Amniotic stem cell (primary cell): ENCODE results near the gene MVP.
"Not testable (repeated sequence)": the region's sequence is repeated elsewhere in the genome, so short reads cannot be mapped to it uniquely, and the experiment has no call there.

ENCODE experiments used
- DNase-seq: peaks from one replicate; lab custom pipeline; 2025; lab: John Stamatoyannopoulos, UW

Gene MVP

DNA sequence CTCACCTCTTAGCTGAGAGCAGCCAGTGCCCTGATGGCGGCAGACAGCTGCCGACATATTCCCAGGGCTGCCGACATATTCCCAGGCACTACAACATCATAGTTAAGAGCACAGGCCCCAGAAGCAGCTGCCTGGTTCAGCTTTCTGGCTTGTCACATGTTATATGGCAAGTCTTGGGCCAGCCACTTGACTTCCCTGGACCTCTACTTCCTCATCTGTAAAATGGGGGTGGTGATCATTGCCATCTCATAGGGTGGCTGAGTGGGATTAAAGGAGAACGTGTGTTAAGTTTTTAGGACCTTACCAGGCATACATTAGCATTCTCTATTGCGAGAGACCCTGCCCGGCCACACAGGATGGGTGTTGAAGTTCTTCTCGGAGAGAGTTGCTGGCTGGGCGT is 23.7 kb downstream of the MVP start:
- DNase-seq = no peak

DNA sequence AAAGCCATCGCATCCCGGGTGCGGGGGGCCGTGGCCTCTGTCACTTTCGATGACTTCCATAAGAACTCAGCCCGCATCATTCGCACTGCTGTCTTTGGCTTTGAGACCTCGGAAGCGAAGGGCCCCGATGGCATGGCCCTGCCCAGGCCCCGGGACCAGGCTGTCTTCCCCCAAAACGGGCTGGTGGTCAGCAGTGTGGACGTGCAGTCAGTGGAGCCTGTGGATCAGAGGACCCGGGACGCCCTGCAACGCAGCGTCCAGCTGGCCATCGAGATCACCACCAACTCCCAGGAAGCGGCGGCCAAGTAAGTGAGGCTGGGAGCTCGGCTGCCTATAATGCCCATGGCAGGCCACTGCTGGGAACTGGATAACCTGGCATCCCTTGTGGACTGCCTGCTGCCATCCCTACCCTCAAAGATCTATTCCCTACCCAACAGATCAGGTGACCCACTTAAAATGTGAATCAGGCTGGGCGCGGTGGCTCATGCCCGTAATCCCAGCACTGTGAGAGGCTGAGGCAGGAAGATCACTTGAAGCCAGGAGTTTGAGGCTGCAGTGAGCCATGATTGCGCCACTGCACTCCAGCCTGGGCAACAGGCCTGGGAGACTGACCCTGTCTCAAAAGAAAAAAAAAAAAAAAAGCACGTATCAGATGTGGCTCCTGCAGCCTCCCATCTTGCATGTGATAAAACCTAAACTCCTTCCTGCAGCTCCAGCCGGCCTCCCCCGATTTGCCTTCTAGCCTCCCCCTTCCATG is 24.5 kb downstream of the MVP start:
- DNase-seq = no peak

DNA sequence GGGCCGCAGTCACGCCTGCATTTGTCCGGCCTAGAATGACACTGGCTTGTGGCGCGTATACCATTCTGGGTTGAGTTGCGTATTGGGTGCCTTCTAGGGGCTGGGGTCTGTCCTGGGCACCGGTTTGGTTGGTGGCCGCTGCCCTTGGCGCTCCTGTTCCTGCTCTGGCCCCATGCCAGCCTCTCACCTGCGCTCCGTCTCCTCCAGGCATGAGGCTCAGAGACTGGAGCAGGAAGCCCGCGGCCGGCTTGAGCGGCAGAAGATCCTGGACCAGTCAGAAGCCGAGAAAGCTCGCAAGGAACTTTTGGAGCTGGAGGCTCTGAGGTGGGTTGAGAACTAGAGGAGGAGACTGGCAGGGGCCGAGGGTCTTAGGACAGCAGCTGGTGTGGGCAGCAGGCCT is 25.4 kb downstream of the MVP start:
- DNase-seq = no peak

DNA sequence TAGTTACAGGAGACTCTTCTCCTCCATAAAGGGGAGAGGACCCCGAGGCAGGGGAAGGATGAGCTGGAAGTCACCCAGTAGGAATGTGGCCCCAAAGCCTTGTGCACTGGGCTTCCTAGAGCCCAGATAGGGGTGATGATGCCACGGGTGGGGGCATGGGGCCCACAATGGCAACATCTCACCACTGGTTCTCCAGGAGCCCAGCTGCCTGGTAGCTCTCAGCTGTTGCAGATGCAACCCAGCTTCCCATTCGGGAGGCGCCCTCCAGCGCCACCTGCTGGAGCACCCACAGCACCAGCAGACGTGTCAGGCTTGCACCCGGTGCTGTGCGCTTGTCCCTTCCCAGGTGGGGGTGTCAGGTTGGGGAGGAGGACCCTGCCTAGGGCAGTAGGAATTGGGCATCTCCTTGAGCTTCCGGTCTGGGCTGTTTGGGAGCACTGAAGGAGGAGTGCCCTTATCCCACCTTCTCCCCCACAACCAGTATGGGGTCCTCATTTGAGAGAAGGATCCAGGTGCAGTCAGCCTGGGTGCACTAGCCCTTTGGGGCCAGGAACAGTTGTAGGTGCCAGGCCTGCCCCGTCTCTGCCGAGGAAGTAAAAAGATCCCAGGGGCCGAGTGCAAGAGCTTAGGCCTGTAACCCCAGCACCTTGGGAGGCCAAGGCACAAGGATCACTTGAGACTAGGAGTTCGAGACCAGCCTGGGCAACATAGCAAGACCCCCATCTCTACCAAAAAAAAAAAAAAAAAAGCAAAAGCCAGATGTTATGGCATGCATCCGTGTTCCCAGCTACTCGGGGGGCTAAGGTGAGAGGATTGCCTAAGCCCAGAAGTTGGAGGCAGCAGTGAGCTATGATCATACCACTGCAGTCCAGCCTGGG is 28.4 kb downstream of the MVP start:
- no peak for DNase-seq

DNA sequence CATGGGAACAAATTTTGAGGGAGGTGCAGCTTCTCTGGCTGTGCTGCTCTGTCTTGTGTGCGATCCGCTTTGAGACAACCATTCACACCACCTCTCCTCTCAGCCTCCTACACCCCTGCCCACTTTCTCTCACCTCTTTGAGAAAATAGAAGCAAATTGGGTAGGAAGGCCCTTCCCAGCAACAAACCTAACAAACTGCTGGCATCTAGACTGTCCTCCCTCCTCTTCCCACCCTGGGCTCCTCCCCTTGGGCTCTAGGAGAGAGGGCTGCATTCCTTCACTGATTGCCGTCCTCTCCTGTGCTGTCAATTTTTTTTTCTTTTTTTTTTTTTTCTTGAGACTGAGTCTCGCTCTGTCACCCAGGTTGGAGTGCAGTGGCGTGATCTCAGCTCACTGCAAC is 29.2 kb downstream of the MVP start:
- no peak for DNase-seq

DNA sequence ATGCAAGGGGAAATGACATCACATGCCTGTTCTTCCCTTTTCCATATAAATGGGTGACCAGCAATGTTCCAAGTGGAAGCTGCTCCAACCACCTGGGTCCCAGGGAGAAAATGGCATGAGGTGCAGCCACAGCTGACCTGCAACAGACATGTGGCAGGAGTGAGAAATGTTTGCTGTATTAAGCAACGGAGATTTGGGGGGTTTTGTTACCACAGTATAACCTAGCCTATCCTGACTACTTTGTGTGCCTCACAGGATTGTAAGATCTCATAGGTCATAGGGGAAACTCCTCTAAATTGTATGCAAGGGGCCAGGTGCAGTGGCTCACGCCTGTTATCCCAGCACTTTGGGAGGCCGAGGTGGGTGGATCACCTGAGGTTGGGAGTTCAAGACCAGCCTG is 30.7 kb downstream of the MVP start:
- no peak for DNase-seq

DNA sequence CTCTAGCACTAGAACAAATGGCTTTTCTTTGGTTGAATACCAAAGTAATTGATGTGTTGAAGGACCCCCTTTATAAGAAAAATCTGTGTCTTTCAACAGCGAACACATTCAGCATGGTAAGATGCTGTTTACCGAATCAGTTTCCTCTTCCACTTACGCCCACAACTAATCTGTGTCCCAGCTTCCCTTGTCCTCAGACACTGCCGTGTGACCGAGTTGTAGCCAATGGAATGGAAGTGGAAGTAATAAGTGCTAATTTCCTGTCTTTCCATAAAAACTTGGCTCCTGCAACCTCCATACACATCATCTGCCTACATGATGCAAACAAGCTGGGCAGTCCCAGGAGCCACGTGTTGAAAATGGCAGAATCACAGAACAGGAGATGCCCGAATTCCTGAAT is 32.4 kb downstream of the MVP start:
- no peak for DNase-seq

DNA sequence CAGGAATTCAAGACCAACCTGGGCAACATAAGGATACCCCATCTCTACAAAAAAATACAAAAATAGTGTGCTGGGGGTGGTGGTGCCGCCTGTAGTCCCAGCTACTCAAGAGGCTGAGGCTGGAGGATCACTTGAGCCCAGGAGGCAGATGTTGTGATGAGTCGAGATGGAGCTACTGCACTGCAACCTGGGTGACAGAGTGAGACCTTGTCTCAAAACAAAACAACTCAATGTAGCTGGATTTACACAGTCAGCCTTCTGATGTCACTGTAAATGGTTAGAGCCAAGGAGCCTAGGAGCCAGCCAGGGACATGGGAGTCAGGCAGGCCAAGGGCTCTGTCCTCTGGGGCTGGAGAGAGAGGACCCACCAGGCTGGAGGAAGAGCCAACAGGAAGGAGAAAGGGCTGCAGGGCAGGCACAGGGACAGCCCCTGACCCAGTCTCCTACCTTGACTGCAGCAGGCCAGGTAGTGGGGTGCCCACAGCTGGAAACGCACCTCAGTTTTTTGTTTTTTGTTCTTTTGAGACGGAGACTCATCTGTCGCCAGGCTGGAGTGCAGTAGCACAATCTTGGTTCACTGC is 34.3 kb downstream of the MVP start:
- no peak for DNase-seq

DNA sequence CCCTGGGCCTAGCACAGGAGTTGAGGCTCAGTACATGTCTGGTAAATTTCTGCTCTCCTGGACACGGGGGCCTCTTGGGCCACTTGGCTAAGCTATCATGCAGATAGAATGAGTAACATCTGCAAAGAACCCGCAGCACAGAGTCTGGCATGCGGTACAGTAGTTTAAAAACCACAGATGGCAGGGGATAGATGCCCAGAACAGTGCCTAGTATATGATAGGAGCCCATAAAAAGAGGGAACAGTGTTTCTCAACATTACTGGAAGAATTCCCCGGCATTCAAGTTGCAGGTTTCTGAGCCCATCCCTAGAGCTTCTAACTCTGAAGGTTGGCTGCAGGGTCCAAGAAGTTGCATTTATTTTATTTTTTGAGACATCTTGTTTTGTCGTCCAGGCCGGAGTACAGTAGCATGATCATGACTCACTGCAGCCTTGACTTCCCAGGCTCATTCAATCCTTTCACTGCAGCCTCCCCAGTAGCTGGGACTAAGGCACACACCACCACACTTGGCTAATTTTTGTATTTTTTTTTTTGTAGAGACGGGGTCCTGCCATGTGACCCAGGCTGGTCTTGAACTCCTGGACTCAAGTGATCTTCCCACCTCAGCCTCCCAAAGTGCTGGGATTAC is 37.0 kb downstream of the MVP start:
- no peak for DNase-seq

DNA sequence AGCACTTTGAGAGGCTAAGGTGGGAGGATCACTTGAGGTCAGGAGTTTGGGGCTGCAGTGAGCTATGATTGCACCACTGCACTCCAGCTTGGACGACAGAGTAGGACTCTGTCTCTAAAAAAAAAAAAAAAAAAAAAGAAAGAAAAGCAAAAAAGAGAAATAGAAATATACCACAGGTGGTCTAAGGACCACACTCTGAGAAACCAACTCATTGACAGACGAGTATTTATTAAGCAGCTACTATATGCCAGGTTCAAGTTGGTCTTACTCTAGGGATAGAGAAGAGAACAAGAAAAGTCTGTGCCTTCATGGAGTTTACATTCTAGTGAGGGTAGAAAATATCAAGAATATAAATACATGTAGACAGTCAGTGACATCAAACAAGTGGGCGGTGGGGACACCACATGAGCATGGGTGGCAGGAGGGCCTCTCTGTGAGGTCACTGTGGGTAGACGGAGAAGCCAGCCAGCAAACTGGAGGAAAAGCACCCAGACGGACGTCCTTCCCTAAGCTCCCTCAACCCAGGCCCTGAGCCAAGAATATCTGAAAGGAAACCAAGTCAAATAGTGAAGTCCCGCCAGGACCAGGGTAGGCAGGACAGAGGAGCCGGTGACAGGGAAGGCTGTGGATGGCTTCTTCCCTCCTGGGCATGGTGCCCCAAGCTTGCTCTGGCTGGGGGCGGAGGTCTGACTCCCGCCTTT is 38.0 kb downstream of the MVP start:
- DNase-seq = no peak

DNA sequence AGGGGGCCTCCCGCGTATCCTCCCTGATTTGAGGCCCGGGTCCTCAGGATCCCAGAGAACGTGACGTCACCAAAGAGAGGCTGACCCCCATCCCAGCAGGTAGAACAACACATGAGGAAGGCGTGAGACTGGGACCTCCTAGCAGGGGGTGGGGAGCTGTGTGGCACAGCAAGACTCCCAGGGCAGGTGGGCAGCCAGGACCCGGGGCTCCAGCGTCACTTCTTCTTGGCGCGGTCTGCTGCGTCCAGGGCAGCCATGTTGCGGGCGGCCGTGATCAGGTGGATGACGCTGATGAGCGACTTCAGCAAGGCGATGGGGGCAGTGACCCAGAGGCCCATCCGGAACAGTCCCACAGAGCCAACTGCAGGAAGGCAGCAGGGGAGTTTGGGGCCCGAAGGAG is 38.7 kb downstream of the MVP start:
- DNase-seq = no peak

DNA sequence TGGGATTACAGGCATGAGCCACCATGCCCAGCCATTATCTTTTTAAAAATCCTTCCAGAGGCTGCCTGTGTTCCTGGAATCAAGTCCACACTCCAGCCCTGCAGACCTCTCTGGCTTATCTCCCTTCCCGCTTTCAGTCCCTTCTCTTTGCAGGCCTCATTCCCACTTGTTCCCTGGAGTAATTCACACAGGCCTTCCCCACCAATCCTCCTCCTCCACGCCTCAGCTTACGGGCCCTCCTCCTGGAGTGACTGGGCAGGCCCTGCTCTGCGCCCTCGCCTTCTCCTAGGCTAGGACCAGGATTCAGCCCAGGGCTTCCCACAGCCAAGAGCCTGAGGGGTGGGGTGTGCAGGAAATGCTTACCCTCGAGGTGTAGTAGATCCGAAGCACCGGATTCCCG is 40.0 kb downstream of the MVP start:
- DNase-seq = no peak

DNA sequence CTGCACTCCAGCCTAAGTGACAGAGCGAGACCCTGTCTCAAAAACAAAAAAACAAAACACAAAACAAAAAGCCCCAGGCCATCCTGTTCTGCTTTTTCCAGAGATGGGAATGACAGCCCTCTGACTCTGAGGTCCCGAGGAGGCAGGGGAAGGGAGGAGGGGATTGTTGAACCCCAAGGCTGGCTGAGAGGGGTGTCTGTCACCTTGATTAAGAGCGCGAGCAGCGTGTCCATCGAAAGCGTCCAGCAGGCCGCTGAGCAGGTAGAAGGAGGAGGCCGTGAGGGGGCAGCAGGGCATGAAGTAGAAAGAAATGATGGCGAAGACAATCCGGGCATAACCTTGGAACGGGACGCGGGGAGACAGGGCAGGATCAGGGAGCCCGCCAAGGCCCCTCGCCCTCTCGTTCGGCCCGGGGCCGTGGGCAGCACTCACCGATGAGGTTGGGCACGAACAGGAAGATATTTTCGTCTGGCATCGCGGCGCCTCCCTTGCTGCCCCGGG is 42.2 kb downstream of the MVP start:
- peak; percentile 14 for DNase-seq

DNA sequence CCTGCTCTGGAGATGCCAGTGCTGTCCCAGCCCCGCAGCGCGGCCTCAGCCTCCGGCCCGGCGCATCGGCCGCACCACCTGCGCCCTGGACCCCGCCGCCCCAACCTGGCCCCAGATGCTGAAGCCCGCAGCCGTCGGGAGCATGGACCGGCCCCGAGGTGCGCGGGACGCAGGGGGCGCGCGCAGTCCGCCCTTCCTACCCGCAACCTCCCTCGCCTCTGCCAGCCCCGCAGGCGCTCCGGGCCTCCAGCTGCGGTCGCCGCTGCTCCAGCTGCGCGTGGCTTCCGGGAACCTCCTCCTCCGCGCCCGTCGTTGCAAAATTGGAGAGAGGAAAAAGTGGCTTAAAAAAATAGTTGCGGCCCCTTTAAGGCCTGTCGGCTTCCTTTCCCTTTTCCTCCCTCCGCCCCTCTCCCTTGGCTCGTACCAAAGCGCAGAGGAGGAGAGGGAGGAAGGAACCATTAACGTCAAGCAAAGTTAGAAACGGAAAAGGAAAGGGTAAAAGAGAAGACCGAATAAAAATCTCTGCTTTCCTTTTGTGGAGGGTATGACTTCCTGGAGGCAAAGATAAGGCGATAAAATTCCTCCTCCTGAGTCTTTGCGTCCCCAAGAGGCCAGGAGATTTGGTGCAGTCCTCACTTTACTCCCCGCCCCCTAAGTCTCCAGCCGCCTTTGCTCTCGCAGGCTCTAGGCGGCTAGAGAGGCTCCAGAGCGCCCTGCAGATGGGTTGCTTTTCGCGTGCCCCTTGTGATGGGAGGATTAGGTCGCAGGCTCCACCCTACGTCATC is 42.8 kb downstream of the MVP start, which contains the start of gene CDIPT:
TSS of gene CDIPT (minus strand) at position 343 of the 785 bp plus-strand sequence. CDS start 369 bp downstream, outside the sequence.
- DNase-seq = peak; percentile 91

DNA sequence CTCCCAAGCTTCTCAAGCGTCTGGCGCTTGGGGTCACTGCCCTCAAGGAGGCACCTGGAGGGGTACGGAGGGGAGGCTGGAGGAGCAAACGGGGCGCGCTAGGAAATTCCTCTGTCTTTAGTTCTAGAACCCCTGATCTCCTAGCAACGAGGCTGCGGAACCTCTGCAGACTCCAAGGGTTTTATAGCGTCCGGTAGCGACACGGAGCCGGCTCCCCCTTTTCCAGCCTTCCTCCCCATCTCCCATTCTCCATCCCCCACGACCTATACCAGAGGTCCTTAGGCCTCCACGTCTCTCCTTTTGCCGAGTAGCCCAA is 43.4 kb downstream of the MVP start:
- DNase-seq = no peak

DNA sequence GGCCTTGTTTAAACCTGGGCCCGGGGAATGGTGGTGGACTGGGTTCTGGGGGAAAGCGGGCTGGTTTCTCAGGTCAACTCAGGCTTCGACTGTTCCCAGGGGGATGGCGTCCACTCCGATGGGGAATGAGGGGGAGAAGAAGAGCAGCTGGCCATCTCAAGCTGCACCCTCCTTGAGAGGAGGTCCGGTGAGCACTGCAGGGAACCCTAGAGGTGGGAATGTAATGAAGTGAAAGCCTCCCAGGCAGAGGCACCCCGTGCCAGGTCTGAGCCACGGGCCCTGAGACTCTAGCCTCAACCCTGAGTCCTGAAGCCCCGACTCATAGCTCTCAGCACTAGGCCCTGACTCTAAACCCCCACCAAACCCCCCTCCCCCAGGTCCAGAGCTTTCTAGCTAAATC is 43.9 kb downstream of the MVP start:
- DNase-seq = no peak

DNA sequence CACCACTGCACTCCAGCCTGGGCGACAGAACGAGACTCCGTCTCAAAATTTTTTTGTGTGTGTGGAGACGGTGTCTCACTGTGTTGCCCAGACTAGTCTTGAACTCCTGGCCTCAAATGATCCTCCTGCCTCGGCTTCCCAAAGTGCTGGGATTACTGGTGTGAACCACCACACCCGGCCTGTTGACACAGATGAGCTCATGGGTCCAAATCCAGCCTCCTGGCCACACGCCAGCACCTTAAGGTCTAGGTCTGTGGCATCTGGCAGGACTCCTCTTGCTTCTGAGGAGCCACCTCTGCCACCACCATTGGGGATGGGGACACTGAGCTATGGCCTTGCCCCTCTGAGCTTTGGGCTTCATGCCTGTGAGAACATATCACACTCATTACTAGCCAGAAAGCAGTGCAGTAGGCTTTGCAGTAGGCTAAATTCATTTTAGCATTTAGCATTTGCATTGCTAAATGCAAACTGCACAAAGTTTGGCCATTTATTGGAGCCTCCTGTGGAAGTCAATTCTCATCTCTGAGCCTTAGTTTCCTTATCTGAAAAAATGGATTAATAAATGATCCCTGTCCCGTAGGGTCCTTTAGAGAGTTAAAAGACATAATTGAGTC is 48.2 kb downstream of the MVP start:
- DNase-seq = no peak

DNA sequence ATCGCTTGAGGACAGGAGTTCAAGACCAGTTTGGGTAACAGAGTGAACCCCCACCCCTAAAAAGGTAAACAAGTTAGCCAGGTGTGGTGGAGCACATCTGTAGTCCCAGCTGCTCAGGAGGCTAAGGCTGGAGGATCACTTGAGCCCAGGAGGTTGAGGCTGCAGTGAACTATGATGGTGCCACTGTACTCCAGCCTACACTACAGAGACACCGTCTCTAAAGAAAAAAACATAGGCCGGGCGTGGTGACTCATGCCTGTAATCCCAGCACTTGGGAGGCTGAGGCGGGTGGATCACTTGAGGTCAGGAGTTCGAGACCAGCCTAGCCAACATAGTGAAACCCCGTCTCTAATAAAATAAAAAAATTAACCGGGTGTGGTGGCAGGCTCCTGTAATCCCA is 48.8 kb downstream of the MVP start:
- not testable (repeated sequence) for DNase-seq

DNA sequence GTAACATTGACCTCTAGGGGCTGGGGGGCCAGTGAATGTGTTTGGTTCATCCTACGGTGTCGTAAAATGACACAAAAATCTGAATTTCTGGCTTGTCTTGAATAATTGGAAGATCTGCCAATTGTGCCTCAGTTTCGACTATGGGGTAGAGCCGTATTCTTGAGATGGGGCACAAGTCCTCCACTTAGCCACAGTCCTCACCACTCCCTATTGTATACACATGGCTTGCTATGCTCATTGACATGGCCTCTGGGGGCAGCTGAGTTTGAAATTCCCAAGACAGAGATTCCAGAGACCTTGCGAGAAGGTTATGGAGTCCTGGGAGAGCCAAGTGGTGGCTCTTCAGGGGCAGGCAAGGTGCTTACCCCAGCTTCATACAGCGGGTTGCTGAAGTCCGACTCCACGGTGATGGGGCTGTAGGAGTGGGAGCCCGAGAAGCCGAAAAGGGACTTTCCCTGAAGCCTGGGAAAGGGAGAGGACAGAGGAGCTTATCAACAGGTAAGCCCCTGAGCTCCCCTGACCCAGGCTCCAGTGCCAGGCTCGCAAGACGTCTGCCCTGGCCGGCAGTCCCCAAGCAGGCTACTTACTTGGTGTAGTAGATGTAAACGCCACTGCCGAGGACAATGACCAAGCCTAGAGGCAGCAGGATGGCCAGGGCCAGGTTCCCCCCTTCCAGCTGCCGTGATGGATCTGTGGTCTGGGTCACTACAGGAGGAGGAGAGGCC is 51.7 kb downstream of the MVP start:
- DNase-seq = no peak

DNA sequence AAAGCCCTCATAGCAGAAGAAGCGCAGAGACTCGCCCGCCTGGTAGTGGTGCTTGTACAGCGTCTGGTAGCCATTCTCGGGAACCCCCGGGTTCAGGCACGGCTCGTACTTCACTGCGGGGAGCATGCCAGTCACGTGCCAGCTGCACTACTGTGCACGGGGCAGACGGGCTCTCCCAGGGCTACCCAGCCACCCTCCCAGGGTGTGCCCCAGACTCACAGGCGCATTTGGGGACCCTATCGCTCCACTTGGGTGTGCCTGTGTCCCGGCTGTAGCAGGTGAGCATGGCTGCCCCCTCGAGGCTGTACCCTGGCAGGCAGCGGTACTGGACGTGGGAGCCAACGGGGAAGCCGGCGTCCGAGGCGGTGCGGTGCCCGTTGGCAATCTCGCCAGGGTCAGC is 53.1 kb downstream of the MVP start:
- DNase-seq = no peak
